Activated CD4-positive, alpha-beta T cell treated with anti-CD3 and anti-CD28 coated beads, Interleukin-2, amount 50 U/mL, for 48 hours (primary cell): ENCODE measurements around the gene RASA4B.
"Not testable (repeated sequence)": the region's sequence is repeated elsewhere in the genome, so short reads cannot be mapped to it uniquely, and the experiment has no call there.

Experiments
- DNase-seq, 2 experiments: peaks; one replicate each; pipeline ENCODE4 v3.0.0-alpha.2; 2020

RASA4B gene

DNA sequence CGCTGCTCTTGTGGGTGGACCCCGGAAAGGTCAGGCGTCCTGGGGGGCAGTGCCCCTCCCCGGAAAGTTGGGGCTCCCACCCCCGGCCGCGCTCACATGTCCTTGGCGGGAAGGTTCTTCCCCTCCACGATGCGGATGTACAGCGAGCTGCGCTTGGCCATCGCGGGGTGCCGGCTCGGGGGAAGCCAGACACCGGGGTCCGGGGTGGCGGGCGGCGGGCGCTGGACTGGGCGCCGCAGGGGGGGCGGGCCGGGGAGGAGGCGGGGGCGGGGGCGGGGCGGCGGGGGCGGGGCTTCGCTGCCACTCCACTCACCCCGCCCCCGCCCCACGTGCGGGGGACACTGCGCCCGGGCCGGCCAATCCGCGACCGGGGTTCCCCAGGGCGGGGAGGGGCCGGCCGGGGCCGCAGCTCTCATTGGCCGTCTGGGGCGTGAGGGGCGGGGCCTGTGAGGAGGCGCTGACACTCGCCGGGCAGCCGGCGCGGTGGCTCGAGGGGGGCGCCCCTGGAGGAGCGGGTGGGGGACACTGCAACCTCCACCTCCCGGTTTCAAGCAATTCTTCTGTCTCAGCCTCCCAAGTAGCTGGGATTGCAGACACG is at the start of gene RASA4B:
RASA4B (minus strand) TSS at position 228 of the 598 bp plus-strand sequence; CDS start at position 161, 67 bp downstream.
- not testable (repeated sequence) for DNase-seq

- not testable (repeated sequence) for DNase-seq
These were observed 33.3 kb upstream of the RASA4B start, which contains the start of gene SPDYE2 for GRCh38 chr7:102550808-102551422. SPDYE2 (plus strand) TSS chr7:102551226; CDS start chr7:102553256, 2,030 bp downstream.

DNA sequence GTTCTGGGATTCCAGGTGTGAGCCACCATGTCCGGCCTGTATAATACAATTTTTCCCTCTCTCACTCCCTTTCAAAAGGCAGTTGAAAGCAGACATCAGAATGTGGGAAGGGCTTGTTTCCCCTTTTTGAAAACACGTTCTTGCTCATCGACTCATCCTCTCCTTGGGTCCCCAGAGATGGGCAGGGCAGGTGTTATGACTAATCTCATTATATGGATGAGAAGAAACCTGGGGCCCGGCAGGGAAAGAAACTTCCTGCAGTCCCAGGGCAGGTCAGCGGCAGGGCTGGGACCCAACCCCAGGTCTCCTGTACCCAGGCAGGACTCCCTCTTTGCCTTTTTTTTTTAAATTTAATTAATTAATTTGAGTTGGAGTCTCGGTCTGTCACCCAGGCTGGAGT is 28.8 kb upstream of the RASA4B start:
- DNase-seq = not testable (repeated sequence)

GRCh38 chr7:102545288-102545687 is 27.7 kb upstream of the RASA4B start:
- not testable (repeated sequence) for DNase-seq

- DNase-seq = not testable (repeated sequence)
These were observed 26.8 kb upstream of the RASA4B start for GRCh38 chr7:102544372-102544771.

DNA sequence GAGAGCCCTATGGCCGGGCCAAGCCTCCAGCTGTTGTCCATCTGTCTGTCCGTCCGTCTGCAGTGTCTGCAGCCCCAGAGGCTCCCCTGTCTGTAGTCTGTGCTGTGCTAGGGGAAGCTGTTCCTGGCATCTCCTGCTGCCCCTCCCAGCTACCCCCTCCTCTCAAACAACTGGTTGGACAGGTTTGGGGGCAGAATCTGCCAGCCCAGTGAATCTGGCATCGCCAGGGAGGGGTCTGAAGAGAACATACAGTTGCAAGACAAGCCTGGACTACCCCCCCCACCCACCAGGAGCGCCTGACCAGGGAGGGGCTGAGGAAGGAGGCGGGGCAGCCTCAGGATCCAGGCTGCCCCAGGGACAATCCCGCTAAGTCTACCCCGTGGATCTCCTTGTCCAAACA is 26.0 kb upstream of the RASA4B start, which contains the start of gene UPK3BL2:
UPK3BL2 (minus strand) TSS at position 101 of the 400 bp plus-strand sequence; CDS start at position 41, 60 bp downstream.
- DNase-seq = not testable (repeated sequence)

GRCh38 chr7:102542771-102543170 is 25.2 kb upstream of the RASA4B start:
- not testable (repeated sequence) for DNase-seq

- DNase-seq = not testable (repeated sequence)
These were observed 24.5 kb upstream of the RASA4B start for GRCh38 chr7:102542083-102542482.

GRCh38 chr7:102540604-102541003 is 23.0 kb upstream of the RASA4B start:
- DNase-seq = not testable (repeated sequence)

DNA sequence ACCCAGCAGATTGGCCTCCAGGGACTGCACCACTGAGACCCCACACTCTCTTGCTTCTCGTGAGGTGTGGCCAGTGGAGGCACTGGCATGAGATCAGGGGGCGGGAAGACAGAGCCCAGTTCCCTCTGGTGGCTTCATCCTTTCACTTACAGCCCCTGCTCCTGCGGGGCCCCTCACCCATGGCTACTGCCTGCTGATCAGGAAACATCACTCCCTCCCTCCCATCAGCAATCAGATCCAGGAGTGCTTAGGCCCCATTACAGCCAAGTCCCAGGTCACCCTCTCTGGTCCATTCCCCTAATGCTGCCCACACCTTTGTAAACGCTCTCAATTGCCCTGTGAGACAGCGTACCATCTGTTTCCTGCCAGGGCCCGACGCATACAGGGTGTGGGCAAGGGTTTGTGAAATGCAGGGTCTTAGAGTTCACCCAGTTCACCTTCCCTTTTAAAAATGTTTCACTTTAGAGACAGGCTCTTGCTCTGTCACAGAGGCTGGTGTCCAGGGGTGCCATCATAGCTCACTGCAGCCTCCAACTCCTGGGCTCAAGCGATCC is 17.6 kb upstream of the RASA4B start:
- not testable (repeated sequence) for DNase-seq

GRCh38 chr7:102532127-102532526 is 14.6 kb upstream of the RASA4B start:
- DNase-seq = not testable (repeated sequence)

- DNase-seq = not testable (repeated sequence)
These were observed 14.0 kb upstream of the RASA4B start for GRCh38 chr7:102531583-102531982.

DNA sequence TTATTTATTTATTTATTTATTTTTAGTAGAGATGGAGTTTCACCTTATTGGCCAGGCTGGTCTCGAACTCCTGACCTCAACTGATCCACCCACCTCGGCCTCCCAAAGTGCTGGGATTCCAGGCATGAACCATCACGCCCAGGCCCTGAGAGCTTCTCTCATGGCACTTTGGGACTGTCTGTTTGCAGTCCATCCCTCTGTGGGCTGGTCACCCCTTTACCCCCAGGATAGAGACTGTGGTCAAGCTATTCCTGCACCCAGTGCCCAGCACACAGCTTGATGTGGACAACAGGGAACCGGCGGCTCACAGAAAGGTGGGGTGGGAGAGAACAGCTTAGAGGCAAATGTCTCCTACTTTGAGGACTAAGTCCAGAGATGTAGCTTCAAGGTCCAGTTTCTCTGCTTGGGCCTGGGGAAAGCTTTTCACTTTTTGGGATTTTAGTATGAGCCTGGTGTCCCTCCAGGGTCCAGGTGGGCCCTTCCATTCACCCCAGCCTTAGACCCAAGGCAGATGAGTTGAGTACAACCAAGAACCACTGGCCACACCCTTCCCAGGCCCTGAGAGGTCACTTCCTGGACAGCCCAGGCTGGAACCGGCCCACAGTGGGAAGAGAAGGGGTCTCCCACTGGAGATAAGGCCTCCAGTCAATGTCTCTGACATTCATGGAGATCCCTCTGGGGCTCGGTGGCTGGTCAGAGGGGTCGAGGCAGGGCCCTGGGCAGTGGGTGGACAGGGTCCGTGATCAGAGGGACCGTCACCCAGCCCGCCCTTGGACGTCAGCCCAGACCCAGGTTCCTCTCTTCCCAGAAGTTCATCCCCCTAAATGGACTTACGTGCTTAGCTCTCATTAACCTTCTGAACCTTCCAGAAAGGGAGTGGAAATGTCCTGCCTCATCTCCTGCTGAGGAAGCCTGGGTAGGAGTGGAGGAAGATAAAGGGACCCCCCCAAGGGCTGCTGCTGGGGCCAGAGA is 10.5 kb upstream of the RASA4B start:
- DNase-seq = not testable (repeated sequence)

GRCh38 chr7:102527182-102527581 is 9.6 kb upstream of the RASA4B start:
- DNase-seq = not testable (repeated sequence)

DNA sequence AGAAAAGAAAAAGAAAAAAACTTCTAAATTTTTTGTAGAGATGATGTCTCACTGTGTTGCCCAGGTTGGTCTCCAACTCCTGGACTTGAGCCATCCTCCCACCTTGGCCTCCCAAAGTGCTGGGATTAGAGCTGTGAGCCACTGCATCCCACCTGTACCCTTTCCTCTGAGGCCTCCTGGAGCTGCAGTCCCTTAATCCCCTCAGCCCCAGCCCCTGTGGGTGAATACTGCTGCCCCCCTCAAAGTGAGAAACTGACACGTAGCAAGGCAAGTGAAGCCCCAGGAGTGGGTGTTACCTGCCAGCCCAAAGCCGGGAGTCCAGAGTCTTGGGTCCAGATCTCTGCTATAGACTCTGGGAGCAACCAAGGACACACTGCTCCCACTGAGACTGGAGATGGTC is 7.2 kb upstream of the RASA4B start:
- DNase-seq = not testable (repeated sequence)

GRCh38 chr7:102520797-102521196 is 3.2 kb upstream of the RASA4B start:
- DNase-seq = not testable (repeated sequence)

- DNase-seq = not testable (repeated sequence)
These were observed 626 bp downstream of the RASA4B start for GRCh38 chr7:102516951-102517350.

GRCh38 chr7:102515889-102516288 is 1.7 kb downstream of the RASA4B start:
- DNase-seq = not testable (repeated sequence)

DNA sequence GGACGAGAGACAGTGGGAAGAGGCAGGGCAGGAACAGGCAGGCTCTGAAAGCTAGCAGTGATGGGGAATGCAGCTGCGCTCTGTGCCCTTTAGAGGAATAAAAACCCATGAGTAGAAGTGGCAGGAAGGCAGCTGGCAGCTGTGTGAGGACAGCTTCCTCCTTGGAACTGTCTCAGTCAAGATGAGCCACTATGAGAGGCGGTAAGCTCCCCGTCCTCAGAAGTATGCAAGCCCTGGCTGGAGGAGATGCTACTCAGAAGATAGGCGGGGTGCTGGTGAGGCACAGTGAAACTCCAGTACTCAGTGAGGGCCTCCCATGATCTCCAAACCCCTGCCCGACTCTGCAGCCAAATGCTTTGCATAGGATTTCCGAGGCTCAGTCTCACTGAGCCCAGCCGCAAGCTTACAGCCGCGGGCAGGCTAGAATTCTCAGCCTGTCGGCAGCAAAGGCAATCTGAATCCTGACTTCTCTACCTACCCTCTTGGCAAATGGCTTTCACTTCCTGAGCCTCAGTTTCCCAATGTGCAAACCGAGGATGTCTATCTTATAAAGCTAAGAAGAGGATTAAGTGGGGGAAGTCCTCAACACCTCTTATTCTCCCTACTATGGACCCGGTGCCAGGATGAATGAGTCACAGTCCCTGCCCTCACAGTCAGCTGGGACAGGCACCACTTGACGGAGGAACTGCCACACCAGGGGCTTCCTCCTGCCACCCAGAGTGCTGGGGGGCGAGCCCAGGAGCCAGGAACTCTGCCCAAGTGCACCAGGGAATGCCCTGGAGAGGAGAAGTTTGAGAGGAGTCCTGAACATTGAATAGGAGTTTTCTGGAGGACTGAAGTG is 2.5 kb downstream of the RASA4B start:
- DNase-seq = not testable (repeated sequence)

- DNase-seq = not testable (repeated sequence)
These were observed 4.8 kb downstream of the RASA4B start for GRCh38 chr7:102512642-102513221.

GRCh38 chr7:102511860-102512522 is 5.6 kb downstream of the RASA4B start:
- DNase-seq = not testable (repeated sequence)
